OCI-LY7 (cell line): Measurements from ENCODE around the gene CEMIP2. TPM values are rescaled to one million over a fixed set of nuclear protein-coding genes. Genes with fewer than 3 reads are reported as not detected.

ENCODE experiments used
- BruUV-seq: library from RNA; stranded (reverse); fragments of 400-500 nt; replicated peaks from 2 replicates; lab custom pipeline; 2021; lab: Mats Ljungman, UMichigan
- CTCF ChIA-PET: fragments of 300-600 bp; sonication (Branson Sonifier 250); formaldehyde crosslinking; loops from one replicate; lab custom pipeline; 2022; ENCODE audit warnings: antibody characterized with exemption; ENCODE audit not compliant: unreplicated experiment; lab: Charles Lee
- POLR2A ChIA-PET: fragments of 300-600 bp; sonication (Branson Sonifier 250); formaldehyde crosslinking; loops from one replicate; lab custom pipeline; 2022; ENCODE audit warnings: antibody characterized with exemption; lab: Charles Lee
- DNase-seq: peaks from one replicate; pipeline ENCODE4 v3.0.0-alpha.2; 2015; ENCODE audit warnings: low spot score
- H2AFZ ChIP-seq: fragments of 200-600 bp; sonication (generic), shearing (Covaris generic); 2 replicates; pipeline ENCODE4 v1.6.1; 2014; ENCODE audit warnings: mild to moderate bottlenecking, antibody characterized with exemption, low read length, moderate library complexity
- H3K27ac ChIP-seq: fragments of 200-600 bp; sonication (generic); 2 replicates; pipeline ENCODE4 v1.5.1; 2014; ENCODE audit warnings: mixed run types, low read depth, mild to moderate bottlenecking, moderate library complexity, low read length, inconsistent platforms; ENCODE audit not compliant: poor library complexity, severe bottlenecking
- H3K36me3 ChIP-seq: fragments of 200-600 bp; sonication (generic); 2 replicates; pipeline ENCODE4 v1.6.1; 2014; ENCODE audit warnings: mild to moderate bottlenecking, antibody characterized with exemption, low read length, moderate library complexity, mixed read lengths; ENCODE audit not compliant: insufficient read depth
- H3K4me1 ChIP-seq: fragments of 200-600 bp; sonication (generic); 2 replicates; pipeline ENCODE4 v1.5.1; 2014; ENCODE audit warnings: mild to moderate bottlenecking, low read length; ENCODE audit not compliant: insufficient read depth, poor library complexity, severe bottlenecking
- H3K4me2 ChIP-seq: fragments of 200-600 bp; sonication (generic); 2 replicates; pipeline ENCODE4 v1.6.1; 2014; ENCODE audit warnings: mild to moderate bottlenecking, low read length
- H3K4me3 ChIP-seq: fragments of 200-600 bp; sonication (generic); 2 replicates; pipeline ENCODE4 v1.5.1; 2014; ENCODE audit warnings: mild to moderate bottlenecking, low read depth, low read length; ENCODE audit not compliant: poor library complexity, severe bottlenecking
- H3K79me2 ChIP-seq: fragments of 200-600 bp; sonication (generic); 2 replicates; pipeline ENCODE4 v1.6.1; 2016; ENCODE audit warnings: low read depth, mild to moderate bottlenecking, low read length, moderate library complexity, mixed read lengths; ENCODE audit not compliant: insufficient read depth
- H3K9me2 ChIP-seq: fragments of 200-600 bp; sonication (generic); 2 replicates; pipeline ENCODE4 v1.6.1; 2016; ENCODE audit warnings: mild to moderate bottlenecking, low read length, mixed read lengths; ENCODE audit not compliant: insufficient read depth
- H3K9me3 ChIP-seq: fragments of 200-600 bp; sonication (generic); 2 replicates; pipeline ENCODE4 v1.6.1; 2014; ENCODE audit warnings: mild to moderate bottlenecking, mixed run types, low read length, mixed read lengths
- H4K20me1 ChIP-seq: fragments of 200-600 bp; sonication (generic); 2 replicates; pipeline ENCODE4 v1.6.1; 2014; ENCODE audit warnings: mild to moderate bottlenecking, antibody characterized with exemption, low read length, moderate library complexity, mixed read lengths; ENCODE audit not compliant: insufficient read depth
- CTCF ChIP-seq: fragments of 200-600 bp; sonication (generic); conservative IDR thresholded peaks from 2 replicates; pipeline ENCODE4 v1.5.1; 2014; ENCODE audit warnings: mild to moderate bottlenecking, antibody characterized with exemption, low read length, moderate library complexity, mixed read lengths
- EZH2phosphoT487 ChIP-seq: fragments of 200-600 bp; sonication (generic); IDR thresholded peaks from 2 replicates; pipeline ENCODE4 v1.6.1; 2018; ENCODE audit warnings: low read depth, borderline replicate concordance, mild to moderate bottlenecking, mixed run types, antibody characterized with exemption, low read length, moderate library complexity, mixed read lengths
- intact Hi-C: fragments of 100-400 bp; cut with micrococcal nuclease; formaldehyde crosslinking; loops from one replicate; pipeline ENCODE4 v1.10.0; 2022; ENCODE audit not compliant: unreplicated experiment
- total RNA-seq, 2 experiments: library from RNA; depleted of rRNA in 1 of 2; stranded (reverse); fragments of >200 nt in 1 of 2; shearing (Covaris generic) in 1 of 2; gene quantifications; 2 replicates each; pipeline ENCODE4 v1.2.3, GENCODE V29; 2014 to 2022

Gene CEMIP2
- total RNA-seq, 2 experiments from 2014 or later, result 1.8 to 4.8 TPM

- Histone ChIP-seq H3K36me3 (no peaks in the 10 kb centered on the region), H3K9me3 (no peaks in the 10 kb centered on the region), H3K4me1 (peaks cover 9% of the 10 kb centered on the region), H3K4me2 (no peak overlapping the region), H3K27ac (no peak overlapping the region), H3K9me2 (no peaks in the 10 kb centered on the region), H2AFZ (no peak overlapping the region), H3K79me2 (no peaks in the 10 kb centered on the region), H4K20me1 (peaks cover 10% of the 10 kb centered on the region; the same call in 1 of the 2 replicates), H3K4me3 (no peak overlapping the region)
- POLR2A ChIA-PET, result interaction anchor here (0.8 kb wide), 1 partner anchor 17 kb away, joined by 5 read pairs; no protein-coding TSS in a partner anchor
- DNase-seq, result no peak
- no TSS peak for BruUV-seq
- CTCF ChIA-PET, result no interaction called here
- intact Hi-C loops, result loop anchor here (5.0 kb wide), 6 partner anchors 42 to 478 kb away; no protein-coding TSS in a partner anchor
- TF ChIP-seq CTCF, result no peak
- TF ChIP-seq EZH2phosphoT487, result no peak
Measured at GRCh38 chr9:71764891-71765290, 3.4 kb downstream of the CEMIP2 start.

DNA sequence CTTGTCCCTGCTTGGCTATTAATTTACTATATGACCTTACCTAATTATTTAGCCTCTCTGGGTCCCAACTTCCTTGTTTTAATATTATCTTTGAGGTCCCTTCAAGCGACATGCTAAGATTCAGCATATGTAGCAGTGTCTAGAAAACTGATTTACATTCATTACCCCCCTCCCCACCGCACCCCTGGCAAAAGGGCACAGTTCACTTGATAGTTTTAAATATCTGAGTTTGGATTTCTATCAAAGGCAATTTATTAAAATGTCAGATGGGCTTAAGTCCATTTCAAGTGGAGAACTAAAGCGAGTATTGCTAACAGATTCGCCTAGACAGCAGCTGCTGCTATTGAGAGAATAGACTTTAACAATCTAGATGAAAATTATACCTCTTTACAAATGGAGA is 3.9 kb downstream of the CEMIP2 start:
- no peak overlapping the region for H3K4me3 ChIP-seq
- TF ChIP-seq EZH2phosphoT487, result no peak
- no peak for TF ChIP-seq CTCF
- H2AFZ ChIP-seq, result no peak overlapping the region
- CTCF ChIA-PET, result no interaction called here
- POLR2A ChIA-PET, result interaction anchor here (0.8 kb wide), 1 partner anchor 17 kb away, joined by 5 read pairs; no protein-coding TSS in a partner anchor
- H3K9me2 ChIP-seq, result no peaks in the 10 kb centered on the region
- DNase-seq, result no peak
- H3K4me2 ChIP-seq, result no peak overlapping the region
- H3K36me3 ChIP-seq, result no peaks in the 10 kb centered on the region
- intact Hi-C loops, result no loop called here
- H3K79me2 ChIP-seq, result no peaks in the 10 kb centered on the region
- peaks cover 7% of the 10 kb centered on the region; the same call in 1 of the 2 replicates for H4K20me1 ChIP-seq
- H3K4me1 ChIP-seq, result peaks cover 5% of the 10 kb centered on the region
- H3K9me3 ChIP-seq, result no peaks in the 10 kb centered on the region
- no TSS peak for BruUV-seq
- H3K27ac ChIP-seq, result no peak overlapping the region

- no peak overlapping the region for H3K27ac ChIP-seq
- CTCF ChIA-PET, result no interaction called here
- intact Hi-C loops, result no loop called here
Measured at GRCh38 chr9:71763832-71764231, 4.5 kb downstream of the CEMIP2 start.

More at GRCh38 chr9:71763832-71764231, 4.5 kb downstream of the CEMIP2 start:
- POLR2A ChIA-PET, result no interaction called here
- H2AFZ ChIP-seq, result no peak overlapping the region
- no peak for TF ChIP-seq EZH2phosphoT487
- TF ChIP-seq CTCF, result no peak
- H3K79me2 ChIP-seq, result no peaks in the 10 kb centered on the region
- H3K9me2 ChIP-seq, result no peaks in the 10 kb centered on the region
- no TSS peak for BruUV-seq
- H3K9me3 ChIP-seq, result no peaks in the 10 kb centered on the region
- H3K4me1 ChIP-seq, result no peaks in the 10 kb centered on the region
- H4K20me1 ChIP-seq, result peaks cover 7% of the 10 kb centered on the region; the same call in 1 of the 2 replicates
- H3K36me3 ChIP-seq, result no peaks in the 10 kb centered on the region
- H3K4me2 ChIP-seq, result no peak overlapping the region
- no peak for DNase-seq
- no peak overlapping the region for H3K4me3 ChIP-seq
